ENCODE results near the gene PPBP. TPM values are rescaled to one million over a fixed set of nuclear protein-coding genes. Genes with fewer than 3 reads are reported as not detected.

Gene PPBP
- polyA plus RNA-seq, 1 donor from 2014 or later, result not detected

- Histone ChIP-seq H4K20me1 (ENCODE audit: insufficient read depth) (no peaks in the 10 kb centered on the region), H3K4me3 (ENCODE audit: low read length) (no peak overlapping the region), H3K9ac (ENCODE audit: low read length) (no peak overlapping the region), H3K36me3 (ENCODE audit: insufficient read depth, low read length) (no peaks in the 10 kb centered on the region), H3K79me2 (replicated peaks; ENCODE audit: insufficient read depth, low read length) (no peaks in the 10 kb centered on the region), H3K4me2 (ENCODE audit: low read length) (no peak overlapping the region), H3K27me3 (ENCODE audit: insufficient read depth, low read depth, low read length) (no peaks in the 10 kb centered on the region), H3F3A (ENCODE audit: insufficient read depth, low read length, poor library complexity, severe bottlenecking) (no peaks in the 10 kb centered on the region), H3K9me3 (ENCODE audit: low read length) (no peaks in the 10 kb centered on the region), H3K9me2 (ENCODE audit: insufficient read depth, low read length) (no peaks in the 10 kb centered on the region), H3K27ac (ENCODE audit: low read length) (no peak overlapping the region), H2AFZ (ENCODE audit: low read depth, low read length) (no peak overlapping the region)
- no peak for TF ChIP-seq SMC3 (conservative IDR thresholded peaks at IDR 0.05; ENCODE audit: poor library complexity)
- no peak for TF ChIP-seq POLR2AphosphoS5 (IDR thresholded peaks at IDR 0.05)
- TF ChIP-seq RAD21 (conservative IDR thresholded peaks at IDR 0.05), result no peak
- TF ChIP-seq EZH2 (IDR thresholded peaks at IDR 0.05; ENCODE audit: borderline replicate concordance, insufficient read depth, low read length, poor library complexity, severe bottlenecking), result no peak
These were observed 43.6 kb upstream of the PPBP start for GRCh38 chr4:74031576-74031975.

- H3K4me2 ChIP-seq (ENCODE audit: low read length), result no peak overlapping the region
- H3K27me3 ChIP-seq (ENCODE audit: insufficient read depth, low read depth, low read length), result no peaks in the 10 kb centered on the region
- H3K27ac ChIP-seq (ENCODE audit: low read length), result no peak overlapping the region
- TF ChIP-seq SMC3 (conservative IDR thresholded peaks at IDR 0.05; ENCODE audit: poor library complexity) (no peak), EZH2 (IDR thresholded peaks at IDR 0.05; ENCODE audit: borderline replicate concordance, insufficient read depth, low read length, poor library complexity, severe bottlenecking) (no peak), REST (IDR thresholded peaks at IDR 0.05; ENCODE audit: borderline replicate concordance) (no peak), CTCF (IDR thresholded peaks at IDR 0.05; ENCODE audit: poor library complexity, severe bottlenecking) (no peak), POLR2AphosphoS5 (IDR thresholded peaks at IDR 0.05) (no peak), RAD21 (conservative IDR thresholded peaks at IDR 0.05) (no peak), TAF1 (IDR thresholded peaks at IDR 0.05; ENCODE audit: low read depth) (no peak)
- H3K9me2 ChIP-seq (ENCODE audit: insufficient read depth, low read length), result no peaks in the 10 kb centered on the region
- H3K36me3 ChIP-seq (ENCODE audit: insufficient read depth, low read length), result no peaks in the 10 kb centered on the region
- H3K79me2 ChIP-seq (replicated peaks; ENCODE audit: insufficient read depth, low read length), result no peaks in the 10 kb centered on the region
- no peaks in the 10 kb centered on the region for H3F3A ChIP-seq (ENCODE audit: insufficient read depth, low read length, poor library complexity, severe bottlenecking)
- no peaks in the 10 kb centered on the region for H4K20me1 ChIP-seq (ENCODE audit: insufficient read depth)
- no peak overlapping the region for H2AFZ ChIP-seq (ENCODE audit: low read depth, low read length)
- H3K9ac ChIP-seq (ENCODE audit: low read length), result no peak overlapping the region
- H3K4me3 ChIP-seq (ENCODE audit: low read length), result no peak overlapping the region
- H3K9me3 ChIP-seq (ENCODE audit: low read length), result no peaks in the 10 kb centered on the region
These were observed 42.3 kb upstream of the PPBP start for GRCh38 chr4:74030285-74030684.

GRCh38 chr4:74028504-74028903 lies 40.5 kb upstream of the PPBP start:
- H3F3A ChIP-seq (ENCODE audit: insufficient read depth, low read length, poor library complexity, severe bottlenecking), result no peaks in the 10 kb centered on the region
- no peak for TF ChIP-seq MXI1 (conservative IDR thresholded peaks at IDR 0.05; ENCODE audit: poor library complexity, severe bottlenecking)
- TF ChIP-seq REST (IDR thresholded peaks at IDR 0.05; ENCODE audit: borderline replicate concordance), result no peak
- no peak for TF ChIP-seq CTCF (IDR thresholded peaks at IDR 0.05; ENCODE audit: poor library complexity, severe bottlenecking)
- no peak for TF ChIP-seq EZH2 (IDR thresholded peaks at IDR 0.05; ENCODE audit: borderline replicate concordance, insufficient read depth, low read length, poor library complexity, severe bottlenecking)
- TF ChIP-seq RAD21 (conservative IDR thresholded peaks at IDR 0.05), result no peak
- TF ChIP-seq EP300 (conservative IDR thresholded peaks at IDR 0.05; ENCODE audit: poor library complexity, severe bottlenecking), result no peak
- no peak for TF ChIP-seq TAF1 (IDR thresholded peaks at IDR 0.05; ENCODE audit: low read depth)
- no peak for TF ChIP-seq POLR2AphosphoS5 (IDR thresholded peaks at IDR 0.05)
- TF ChIP-seq SMC3 (conservative IDR thresholded peaks at IDR 0.05; ENCODE audit: poor library complexity), result no peak
- H2AFZ ChIP-seq (ENCODE audit: low read depth, low read length), result no peak overlapping the region
- no peak overlapping the region for H3K4me2 ChIP-seq (ENCODE audit: low read length)
- no peak overlapping the region for H3K4me3 ChIP-seq (ENCODE audit: low read length)
- H3K36me3 ChIP-seq (ENCODE audit: insufficient read depth, low read length), result no peaks in the 10 kb centered on the region
- H3K9me2 ChIP-seq (ENCODE audit: insufficient read depth, low read length), result no peaks in the 10 kb centered on the region
- H3K27ac ChIP-seq (ENCODE audit: low read length), result no peak overlapping the region
- no peaks in the 10 kb centered on the region for H3K9me3 ChIP-seq (ENCODE audit: low read length)
- H4K20me1 ChIP-seq (ENCODE audit: insufficient read depth), result no peaks in the 10 kb centered on the region
- H3K27me3 ChIP-seq (ENCODE audit: insufficient read depth, low read depth, low read length), result no peaks in the 10 kb centered on the region
- H3K79me2 ChIP-seq (replicated peaks; ENCODE audit: insufficient read depth, low read length), result no peaks in the 10 kb centered on the region
- H3K9ac ChIP-seq (ENCODE audit: low read length), result no peak overlapping the region
